Effector CD4-positive, alpha-beta T cell (primary cell): ENCODE measurements around the gene ODAD3.
A peak's percentile ranks its signal among the peaks of the same experiment; 100 is the strongest.
"Not testable (repeated sequence)": the region's sequence is repeated elsewhere in the genome, so short reads cannot be mapped to it uniquely, and the experiment has no call there.

ENCODE experiments used
- DNase-seq: peaks from one replicate; pipeline ENCODE4 v3.0.0-alpha.2; 2020

ODAD3 gene

GRCh38 chr19:11401808-11402543 is 32.9 kb downstream of the ODAD3 start:
- DNase-seq = no peak

GRCh38 chr19:11400798-11401197 is 34.1 kb downstream of the ODAD3 start:
- no peak for DNase-seq

- no peak for DNase-seq
These were observed 35.3 kb downstream of the ODAD3 start for GRCh38 chr19:11399667-11400066.

GRCh38 chr19:11397089-11397610 is 37.8 kb downstream of the ODAD3 start:
- DNase-seq = no peak

GRCh38 chr19:11390933-11391680 is 43.8 kb downstream of the ODAD3 start:
- no peak for DNase-seq

GRCh38 chr19:11390359-11390758 is 44.6 kb downstream of the ODAD3 start:
- no peak for DNase-seq

- DNase-seq = no peak
These were observed 47.5 kb downstream of the ODAD3 start for GRCh38 chr19:11387162-11388034.

GRCh38 chr19:11384778-11385129 is 50.2 kb downstream of the ODAD3 start:
- DNase-seq = no peak

GRCh38 chr19:11383706-11384048 is 51.2 kb downstream of the ODAD3 start:
- no peak for DNase-seq

GRCh38 chr19:11382898-11383705 is 51.8 kb downstream of the ODAD3 start:
- no peak for DNase-seq

- DNase-seq = peak; percentile 95
These were observed 54.0 kb downstream of the ODAD3 start for GRCh38 chr19:11380653-11381537.

GRCh38 chr19:11379857-11380350 is 55.0 kb downstream of the ODAD3 start:
- DNase-seq = no peak

- not testable (repeated sequence) for DNase-seq
These were observed 55.6 kb downstream of the ODAD3 start for GRCh38 chr19:11379269-11379845.

- DNase-seq = no peak
These were observed 56.4 kb downstream of the ODAD3 start for GRCh38 chr19:11378319-11379189.

- no peak for DNase-seq
These were observed 57.2 kb downstream of the ODAD3 start for GRCh38 chr19:11377756-11378155.

GRCh38 chr19:11377237-11377636 is 57.7 kb downstream of the ODAD3 start:
- no peak for DNase-seq

GRCh38 chr19:11375143-11375948 is 59.6 kb downstream of the ODAD3 start:
- peak; percentile 65 for DNase-seq

GRCh38 chr19:11374433-11375142 is 60.3 kb downstream of the ODAD3 start, which contains the start of gene SWSAP1:
Gene SWSAP1, plus strand, starts transcription at chr19:11374666. Its CDS starts 15 bp downstream, at chr19:11374681.
- DNase-seq = peak; percentile 92
